ENCODE measurements around the gene NFASC. TPM values are rescaled to one million over a fixed set of nuclear protein-coding genes. Genes with fewer than 3 reads are reported as not detected.

Gene NFASC
- total RNA-seq, 1 donor from 2014 or later, result 3.8 TPM

GRCh38 chr1:204882479-204882878 lies 11.8 kb downstream of the NFASC start:
- no peak overlapping the region for H3K27ac Mint-ChIP-seq (ENCODE audit: unreplicated experiment)
- DNase-seq (ENCODE audit: low spot score), result no peak
- H3K36me3 Mint-ChIP-seq (ENCODE audit: low read depth, unreplicated experiment), result no peaks in the 10 kb centered on the region
- H3K4me3 Mint-ChIP-seq (ENCODE audit: unreplicated experiment), result no peak overlapping the region
- H3K9me3 Mint-ChIP-seq (ENCODE audit: unreplicated experiment), result no peaks in the 10 kb centered on the region
- peaks cover 4% of the 10 kb centered on the region for H3K4me1 Mint-ChIP-seq (ENCODE audit: unreplicated experiment)
- H3K27me3 Mint-ChIP-seq (ENCODE audit: unreplicated experiment), result no peaks in the 10 kb centered on the region
- no peak for TF ChIP-seq CTCF (IDR thresholded peaks at IDR 0.05; ENCODE audit: unreplicated experiment)

DNA sequence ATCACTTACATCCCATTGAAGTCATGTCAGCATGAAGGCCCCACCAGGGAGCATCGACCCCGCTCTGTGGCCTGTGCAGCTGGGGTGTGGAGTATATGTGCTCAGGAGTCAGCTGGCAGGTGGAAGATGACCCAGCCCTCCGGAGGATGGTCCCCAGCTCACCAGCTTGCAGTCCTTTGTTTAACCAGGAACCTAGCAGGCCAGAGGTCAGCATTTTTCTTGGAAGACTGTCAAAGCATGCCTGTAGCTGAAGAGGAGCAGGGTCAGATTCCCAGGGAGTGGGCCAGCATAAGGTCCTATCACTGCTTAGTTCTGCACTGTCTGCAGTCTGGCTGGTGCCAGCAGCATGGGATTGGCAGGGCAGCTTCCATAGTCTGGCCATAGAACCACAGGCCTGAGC lies 12.7 kb downstream of the NFASC start:
- H3K36me3 Mint-ChIP-seq (ENCODE audit: low read depth, unreplicated experiment), result no peaks in the 10 kb centered on the region

GRCh38 chr1:204885288-204885711 lies 14.6 kb downstream of the NFASC start:
- peaks cover 14% of the 10 kb centered on the region for H3K4me1 Mint-ChIP-seq (ENCODE audit: unreplicated experiment)
- H3K27ac Mint-ChIP-seq (ENCODE audit: unreplicated experiment), result no peak overlapping the region
- H3K27me3 Mint-ChIP-seq (ENCODE audit: unreplicated experiment), result no peaks in the 10 kb centered on the region
- TF ChIP-seq CTCF (IDR thresholded peaks at IDR 0.05; ENCODE audit: unreplicated experiment), result no peak
- no peak overlapping the region for H3K4me3 Mint-ChIP-seq (ENCODE audit: unreplicated experiment)
- DNase-seq (ENCODE audit: low spot score), result no peak
- no peaks in the 10 kb centered on the region for H3K36me3 Mint-ChIP-seq (ENCODE audit: low read depth, unreplicated experiment)
- no peaks in the 10 kb centered on the region for H3K9me3 Mint-ChIP-seq (ENCODE audit: unreplicated experiment)

More for the DNA sequence above, 12.7 kb downstream of the NFASC start:
- DNase-seq (ENCODE audit: low spot score), result no peak
- no peak overlapping the region for H3K4me3 Mint-ChIP-seq (ENCODE audit: unreplicated experiment)
- H3K27me3 Mint-ChIP-seq (ENCODE audit: unreplicated experiment), result no peaks in the 10 kb centered on the region
- TF ChIP-seq CTCF (IDR thresholded peaks at IDR 0.05; ENCODE audit: unreplicated experiment), result no peak
- H3K9me3 Mint-ChIP-seq (ENCODE audit: unreplicated experiment), result no peaks in the 10 kb centered on the region
- H3K27ac Mint-ChIP-seq (ENCODE audit: unreplicated experiment), result no peak overlapping the region
- H3K4me1 Mint-ChIP-seq (ENCODE audit: unreplicated experiment), result peaks cover 4% of the 10 kb centered on the region

DNA sequence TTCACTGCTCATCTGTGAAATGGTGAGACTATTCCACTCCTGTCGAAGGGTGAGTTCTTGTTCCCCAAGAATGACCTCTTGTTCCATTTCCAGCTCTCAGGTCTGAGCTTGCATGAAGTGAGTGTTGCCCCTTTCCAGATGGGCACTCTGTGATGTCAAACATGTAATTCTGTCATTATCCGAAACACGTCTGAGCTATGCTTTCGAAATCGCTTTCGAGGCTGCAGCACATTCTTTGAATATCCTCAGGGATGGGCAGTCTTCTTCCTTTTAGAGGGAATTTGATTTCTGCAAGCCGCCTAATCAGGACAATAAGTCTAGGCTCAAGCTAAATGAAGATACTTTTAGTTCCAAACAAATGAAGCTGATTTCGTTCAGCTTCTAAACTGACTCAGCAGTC lies 15.1 kb downstream of the NFASC start:
- H3K36me3 Mint-ChIP-seq (ENCODE audit: low read depth, unreplicated experiment), result no peaks in the 10 kb centered on the region
- peaks cover 14% of the 10 kb centered on the region for H3K4me1 Mint-ChIP-seq (ENCODE audit: unreplicated experiment)
- DNase-seq (ENCODE audit: low spot score), result no peak
- H3K4me3 Mint-ChIP-seq (ENCODE audit: unreplicated experiment), result no peak overlapping the region
- no peak overlapping the region for H3K27ac Mint-ChIP-seq (ENCODE audit: unreplicated experiment)
- no peak for TF ChIP-seq CTCF (IDR thresholded peaks at IDR 0.05; ENCODE audit: unreplicated experiment)
- no peaks in the 10 kb centered on the region for H3K27me3 Mint-ChIP-seq (ENCODE audit: unreplicated experiment)
- no peaks in the 10 kb centered on the region for H3K9me3 Mint-ChIP-seq (ENCODE audit: unreplicated experiment)

- no peak for DNase-seq (ENCODE audit: low spot score)
- Mint-ChIP-seq H3K27ac (ENCODE audit: unreplicated experiment) (no peak overlapping the region), H3K4me1 (ENCODE audit: unreplicated experiment) (peaks cover 9% of the 10 kb centered on the region), H3K36me3 (ENCODE audit: low read depth, unreplicated experiment) (no peaks in the 10 kb centered on the region), H3K27me3 (ENCODE audit: unreplicated experiment) (peaks cover 1% of the 10 kb centered on the region), H3K9me3 (ENCODE audit: unreplicated experiment) (no peaks in the 10 kb centered on the region), H3K4me3 (ENCODE audit: unreplicated experiment) (no peak overlapping the region)
- TF ChIP-seq CTCF (IDR thresholded peaks at IDR 0.05; ENCODE audit: unreplicated experiment), result no peak
Measured at GRCh38 chr1:204887846-204888245, 17.2 kb downstream of the NFASC start.

Measured in endothelial cell (in vitro differentiated cells).